WTC11 (cell line): Measurements from ENCODE around the gene FKBP4. TPM values are rescaled to one million over a fixed set of nuclear protein-coding genes. Genes with fewer than 3 reads are reported as not detected.
A peak's percentile ranks its signal among the peaks of the same experiment; 100 is the strongest.

Experiments
- ATAC-seq: fragments of 200-7000 bp; cut with Tn5 transposase; 2 replicates; pipeline ENCODE4 v1.10.0; 2021; ENCODE audit warnings: mild to moderate bottlenecking, moderate library complexity
- CTCF ChIA-PET: fragments of 300-600 bp; sonication (Branson Sonifier 250); formaldehyde crosslinking; loops from one replicate; lab custom pipeline; 2021; ENCODE audit warnings: antibody characterized with exemption; lab: Charles Lee
- POLR2A ChIA-PET: fragments of 350-600 bp; sonication (Branson Sonifier 250); formaldehyde crosslinking; loops from one replicate; lab custom pipeline; 2021; ENCODE audit warnings: antibody characterized with exemption; lab: Charles Lee
- DNase-seq: peaks from one replicate; pipeline ENCODE4 v3.0.0; 2021; ENCODE audit warnings: low spot score
- H3K27ac Mint-ChIP-seq: 2 replicates; pipeline ENCODE4 v1.8.0; 2021; ENCODE audit warnings: mixed read lengths
- H3K27me3 Mint-ChIP-seq: 2 replicates; pipeline ENCODE4 v1.8.0; 2021; ENCODE audit warnings: low read depth, mild to moderate bottlenecking, moderate library complexity, mixed read lengths
- H3K36me3 Mint-ChIP-seq: 2 replicates; pipeline ENCODE4 v1.8.0; 2021; ENCODE audit warnings: mixed read lengths
- H3K4me1 Mint-ChIP-seq: 2 replicates; pipeline ENCODE4 v1.8.0; 2022; ENCODE audit warnings: mixed read lengths
- H3K4me3 Mint-ChIP-seq: 2 replicates; pipeline ENCODE4 v1.8.0; 2021; ENCODE audit warnings: mild to moderate bottlenecking, moderate library complexity, mixed read lengths
- H3K9me3 Mint-ChIP-seq: 2 replicates; pipeline ENCODE4 v1.8.0; 2021; ENCODE audit warnings: mixed read lengths
- AR ChIP-seq: fragments of 250-450 bp; sonication (Bioruptor Pico); IDR thresholded peaks from 2 replicates; pipeline ENCODE4 v1.9.0; 2021; ENCODE audit warnings: mild to moderate bottlenecking
- ATF1 ChIP-seq: sonication (generic); formaldehyde crosslinking; IDR thresholded peaks from 2 replicates; pipeline ENCODE4 v1.8.1; 2023; ENCODE audit warnings: mild to moderate bottlenecking, moderate library complexity, missing genetic modification reagents
- ATF2 ChIP-seq: sonication (generic); formaldehyde crosslinking; IDR thresholded peaks from 2 replicates; pipeline ENCODE4 v1.8.1; 2022; ENCODE audit warnings: low read depth, missing genetic modification reagents, borderline replicate concordance
- CDX4 ChIP-seq: fragments of 250-450 bp; sonication (Bioruptor Pico); IDR thresholded peaks from 2 replicates; pipeline ENCODE4 v1.9.0; 2021; ENCODE audit warnings: moderate library complexity, mild to moderate bottlenecking, inconsistent platforms, borderline replicate concordance
- CTCF ChIP-seq: fragments of 200-600 bp; IDR thresholded peaks from 2 replicates; pipeline ENCODE4 v1.8.0; 2022; ENCODE audit warnings: antibody characterized with exemption
- E2F1 ChIP-seq: sonication (generic); formaldehyde crosslinking; IDR thresholded peaks from 2 replicates; pipeline ENCODE4 v1.8.0; 2022; ENCODE audit warnings: mild to moderate bottlenecking, missing genetic modification reagents
- E2F5 ChIP-seq: sonication (generic); formaldehyde crosslinking; IDR thresholded peaks from 2 replicates; pipeline ENCODE4 v1.8.1; 2022; ENCODE audit warnings: mild to moderate bottlenecking, moderate library complexity, missing genetic modification reagents
- ETV6 ChIP-seq: sonication (generic); formaldehyde crosslinking; IDR thresholded peaks from 2 replicates; pipeline ENCODE4 v1.8.1; 2022; ENCODE audit warnings: mild to moderate bottlenecking, missing genetic modification reagents
- FOXP1 ChIP-seq: sonication (generic); formaldehyde crosslinking; IDR thresholded peaks from 2 replicates; pipeline ENCODE4 v1.8.0; 2022; ENCODE audit warnings: missing genetic modification reagents, mild to moderate bottlenecking, moderate library complexity, borderline replicate concordance
- GABPB1 ChIP-seq: sonication (generic); formaldehyde crosslinking; IDR thresholded peaks from 2 replicates; pipeline ENCODE4 v1.8.1; 2023; ENCODE audit warnings: mild to moderate bottlenecking, missing genetic modification reagents
- GTF2I ChIP-seq: fragments of 250-450 bp; sonication (Bioruptor Pico); conservative IDR thresholded peaks from 2 replicates; pipeline ENCODE4 v1.4.0; 2021; ENCODE audit warnings: mild to moderate bottlenecking
- MAX ChIP-seq: sonication (generic); formaldehyde crosslinking; IDR thresholded peaks from 2 replicates; pipeline ENCODE4 v1.8.0; 2022; ENCODE audit warnings: mild to moderate bottlenecking, missing genetic modification reagents
- NR1H2 ChIP-seq: sonication (generic); formaldehyde crosslinking; IDR thresholded peaks from 2 replicates; pipeline ENCODE4 v1.9.0; 2021; ENCODE audit warnings: mild to moderate bottlenecking, moderate library complexity, missing genetic modification reagents
- PRRX2 ChIP-seq: fragments of 250-450 bp; sonication (Bioruptor Pico); IDR thresholded peaks from 2 replicates; pipeline ENCODE4 v1.8.0; 2021; ENCODE audit warnings: mild to moderate bottlenecking
- SOX15 ChIP-seq: fragments of 250-450 bp; sonication (Bioruptor Pico); IDR thresholded peaks from 2 replicates; pipeline ENCODE4 v1.9.0; 2021; ENCODE audit warnings: mild to moderate bottlenecking
- TP53 ChIP-seq: sonication (generic); formaldehyde crosslinking; IDR thresholded peaks from 2 replicates; pipeline ENCODE4 v1.8.1; 2023; ENCODE audit warnings: mild to moderate bottlenecking, missing genetic modification reagents
- ZNF138 ChIP-seq: sonication (generic); formaldehyde crosslinking; conservative IDR thresholded peaks from 2 replicates; pipeline ENCODE4 v1.8.1; 2022; ENCODE audit warnings: mild to moderate bottlenecking, moderate library complexity, missing genetic modification reagents
- ZNF219 ChIP-seq: sonication (generic); formaldehyde crosslinking; IDR thresholded peaks from 2 replicates; pipeline ENCODE4 v1.8.0; 2023; ENCODE audit warnings: missing genetic modification reagents, mild to moderate bottlenecking, borderline replicate concordance
- ZNF281 ChIP-seq: sonication (generic); formaldehyde crosslinking; IDR thresholded peaks from 2 replicates; pipeline ENCODE4 v1.8.0; 2023; ENCODE audit warnings: mild to moderate bottlenecking, missing genetic modification reagents
- ZNF396 ChIP-seq: fragments of 250-450 bp; sonication (Bioruptor Pico); IDR thresholded peaks from 2 replicates; pipeline ENCODE4 v1.8.0; 2021; ENCODE audit warnings: mild to moderate bottlenecking, moderate library complexity, borderline replicate concordance
- total RNA-seq: library from RNA; stranded (reverse); gene quantifications from 3 replicates; pipeline ENCODE4 v1.2.3, GENCODE V29; 2021

FKBP4 gene
- total RNA-seq, 1 experiment from 2014 or later = 257 TPM

- peak; percentile 65 for ATAC-seq
- H3K27me3 Mint-ChIP-seq = peaks cover 9% of the 10 kb centered on the region
- CTCF ChIA-PET = interaction anchor here (0.7 to 3.1 kb wide), 5 partner anchors 13 to 96 kb away, joined by 3 to 29 read pairs (median 4); no protein-coding TSS in a partner anchor
- no peak for DNase-seq
- H3K9me3 Mint-ChIP-seq = no peaks in the 10 kb centered on the region
- no peaks in the 10 kb centered on the region for H3K36me3 Mint-ChIP-seq
- POLR2A ChIA-PET = interaction anchor here (1.0 kb wide), 1 partner anchor 27 kb away, joined by 4 read pairs; no protein-coding TSS in a partner anchor
- H3K4me1 Mint-ChIP-seq = peaks cover 40% of the 10 kb centered on the region
- peak overlapping the region; percentile 13; the same call in 1 of the 2 replicates for H3K27ac Mint-ChIP-seq
- no peak overlapping the region; the same call in 1 of the 2 replicates for H3K4me3 Mint-ChIP-seq
- TF ChIP-seq ZNF138 (CRISPR knock-in tag) = no peak
- TF ChIP-seq TP53 (CRISPR knock-in tag) = 0 out of 2 replicates have a peak, but pooled peaks have one; percentile 27
Observed at GRCh38 chr12:2779281-2779680, 15.5 kb upstream of the FKBP4 start.

GRCh38 chr12:2783936-2784600 is 10.7 kb upstream of the FKBP4 start:
- no peaks in the 10 kb centered on the region for H3K36me3 Mint-ChIP-seq
- no peak overlapping the region for H3K27ac Mint-ChIP-seq
- POLR2A ChIA-PET = interaction anchor here (0.6 to 0.7 kb wide), 2 partner anchors 29 to 92 kb away, joined by 3 read pairs; no protein-coding TSS in a partner anchor
- CTCF ChIA-PET = interaction anchor here (0.6 to 4.7 kb wide), 46 partner anchors 8 to 424 kb away, joined by 3 to 113 read pairs (median 4); partner anchors contain the start of genes FKBP4 and NRIP2
- H3K4me3 Mint-ChIP-seq = peak overlapping the region; percentile 23; the same call in 1 of the 2 replicates
- no peaks in the 10 kb centered on the region for H3K9me3 Mint-ChIP-seq
- DNase-seq (peak; percentile 79), ATAC-seq (peak; percentile 92)
- peaks cover 20% of the 10 kb centered on the region for H3K27me3 Mint-ChIP-seq
- H3K4me1 Mint-ChIP-seq = peaks cover 14% of the 10 kb centered on the region
- TF ChIP-seq E2F1 (CRISPR knock-in tag) (no peak), MAX (no peak), CDX4 (CRISPR knock-in tag) (no peak), GABPB1 (CRISPR knock-in tag) (no peak), GTF2I (CRISPR knock-in tag) (peak; percentile 72; the same call in 1 of the 2 replicates), ETV6 (CRISPR knock-in tag) (no peak), CTCF (peak; percentile 85), NR1H2 (CRISPR knock-in tag) (no peak), PRRX2 (CRISPR knock-in tag) (no peak), SOX15 (no peak), ZNF281 (CRISPR knock-in tag) (no peak), ZNF138 (CRISPR knock-in tag) (no peak), AR (CRISPR knock-in tag) (no peak), TP53 (CRISPR knock-in tag) (no peak), ZNF219 (CRISPR knock-in tag) (no peak), ZNF396 (CRISPR knock-in tag) (no peak), ATF1 (CRISPR knock-in tag) (no peak), ATF2 (CRISPR knock-in tag) (no peak), E2F5 (CRISPR knock-in tag) (no peak), FOXP1 (CRISPR knock-in tag) (no peak)
